KOPT-K1 (cell line): ENCODE results near the gene CYP4V2.
A peak's percentile ranks its signal among the peaks of the same experiment; 100 is the strongest.

ENCODE experiments used
- H3K27ac ChIP-seq: fragments of 200-600 bp; sonication (generic); 2 replicates; pipeline ENCODE4 v1.5.1; 2016; ENCODE audit warnings: antibody characterized with exemption, mild to moderate bottlenecking, low read depth, low read length; ENCODE audit not compliant: poor library complexity, severe bottlenecking
- H3K36me3 ChIP-seq: fragments of 200-600 bp; sonication (generic); 2 replicates; pipeline ENCODE4 v1.5.1; 2017; ENCODE audit warnings: antibody characterized with exemption, mild to moderate bottlenecking, low read length, moderate library complexity; ENCODE audit not compliant: insufficient read depth
- H3K9me3 ChIP-seq: fragments of 200-600 bp; sonication (generic); 2 replicates; pipeline ENCODE4 v1.5.1; 2017; ENCODE audit warnings: antibody characterized with exemption, low read length, mild to moderate bottlenecking; ENCODE audit not compliant: insufficient read depth, poor library complexity, severe bottlenecking

The CYP4V2 gene

DNA sequence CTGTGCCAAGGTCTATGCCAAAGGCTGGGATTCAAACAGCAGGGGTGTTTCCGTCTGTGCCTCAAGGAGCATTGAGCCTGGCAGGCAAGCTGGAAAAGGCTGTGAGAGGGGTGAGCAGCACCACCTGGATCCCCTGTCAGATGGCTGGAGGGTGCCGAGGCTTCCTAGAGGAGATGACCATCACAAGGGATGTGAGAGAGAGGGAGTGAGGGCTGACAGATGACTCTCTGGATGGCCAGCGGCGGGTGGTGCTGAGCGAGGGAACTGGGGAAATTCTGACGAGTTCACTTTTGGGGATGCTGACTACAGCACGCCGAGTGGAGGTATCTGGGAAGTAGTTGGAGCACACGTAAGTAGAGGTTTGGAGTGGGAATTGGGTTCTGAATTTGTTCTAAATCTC is 22.6 kb upstream of the CYP4V2 start:
- no peak overlapping the region for H3K27ac ChIP-seq
- no peaks in the 10 kb centered on the region for H3K36me3 ChIP-seq
- no peaks in the 10 kb centered on the region for H3K9me3 ChIP-seq

DNA sequence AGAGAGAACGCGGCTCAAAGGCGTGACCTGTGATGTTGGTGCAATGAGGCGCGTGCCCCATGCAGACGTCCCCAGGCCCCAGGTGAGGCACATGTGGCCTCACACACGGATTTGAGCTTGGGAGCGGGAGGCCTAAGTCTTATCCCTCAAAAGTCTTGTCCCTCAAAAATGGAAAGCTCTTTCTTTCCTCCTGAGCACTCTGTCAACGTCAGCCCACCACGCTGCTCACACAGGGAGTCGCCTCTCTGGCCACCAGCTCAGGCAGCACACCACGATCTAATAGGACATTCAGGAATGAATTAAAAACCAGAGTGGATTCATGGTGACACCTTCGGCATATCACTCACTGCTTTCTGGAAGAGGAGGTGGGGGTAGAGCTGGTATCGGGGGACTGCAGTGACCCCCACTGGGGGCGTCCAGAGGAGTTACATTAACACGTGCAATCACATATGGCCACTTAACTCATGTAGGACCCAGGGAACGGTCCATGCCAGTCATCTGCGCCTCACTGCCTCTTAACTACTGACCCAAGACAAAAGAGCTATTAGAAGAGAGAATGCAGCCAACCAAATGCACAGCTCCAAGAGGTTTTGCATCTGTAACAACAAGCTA is 21.9 kb upstream of the CYP4V2 start:
- Histone ChIP-seq H3K36me3 (no peaks in the 10 kb centered on the region), H3K9me3 (no peaks in the 10 kb centered on the region), H3K27ac (no peak overlapping the region)

DNA sequence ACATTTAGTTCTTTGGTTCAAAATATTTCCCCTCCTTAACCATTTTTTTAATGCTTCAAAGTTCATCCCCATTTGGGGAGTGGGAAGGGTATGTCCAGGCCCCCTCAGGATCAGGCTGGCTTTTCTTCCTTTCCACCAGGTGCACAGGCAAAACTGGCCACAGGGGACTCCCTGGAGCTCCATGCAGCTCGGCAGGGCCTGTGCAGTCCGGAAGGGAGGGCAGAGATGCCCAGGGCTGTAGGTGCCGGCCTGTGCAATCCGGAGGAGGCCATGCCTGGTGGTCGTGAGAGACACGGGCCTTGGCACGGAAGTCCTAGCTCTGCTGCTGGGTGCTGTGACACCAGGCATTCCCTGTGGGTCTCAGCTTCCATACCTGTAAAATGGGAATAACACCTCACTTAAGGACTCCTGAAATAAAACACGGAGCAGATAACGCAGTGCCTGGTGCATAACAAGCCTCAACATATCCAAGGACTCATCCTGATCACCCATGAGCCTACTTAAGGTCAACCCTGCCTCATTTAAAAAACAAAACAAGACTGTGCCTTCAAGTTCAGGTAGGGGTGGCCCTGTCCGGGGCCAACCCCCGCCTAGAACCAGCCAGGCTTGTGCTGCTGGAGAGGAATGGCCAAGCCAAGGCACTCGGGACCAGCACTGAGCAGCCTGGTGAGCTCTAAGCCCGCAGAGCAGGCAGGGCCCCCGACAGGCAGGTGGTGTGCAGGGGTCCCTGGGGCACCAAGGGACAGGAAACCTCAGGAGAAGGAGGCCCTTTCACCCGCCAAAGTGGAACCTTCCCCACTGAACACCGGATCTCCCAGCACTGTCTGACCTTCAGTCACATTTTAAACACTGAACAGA is 21.2 kb upstream of the CYP4V2 start:
- Histone ChIP-seq H3K27ac (no peak overlapping the region), H3K36me3 (no peaks in the 10 kb centered on the region), H3K9me3 (no peaks in the 10 kb centered on the region)

DNA sequence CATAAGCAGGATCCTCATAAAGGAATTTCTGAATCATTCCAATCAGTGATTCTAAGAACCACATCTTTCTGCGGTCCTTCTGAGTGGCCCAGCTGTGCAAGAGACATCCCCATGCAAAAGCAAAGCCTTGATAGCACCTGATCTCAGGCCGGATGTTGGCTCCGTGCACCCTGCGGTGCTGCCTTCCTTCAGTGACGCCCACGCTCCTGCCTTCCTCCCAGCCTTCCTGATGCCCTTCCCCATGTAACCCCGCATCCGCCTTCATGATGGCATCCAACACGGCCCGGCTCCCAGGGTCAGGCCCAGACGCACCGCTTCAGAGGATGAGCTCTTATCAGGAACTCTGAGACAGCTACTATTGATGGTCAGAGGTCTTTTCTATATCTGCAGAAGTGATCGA is 20.4 kb upstream of the CYP4V2 start:
- Histone ChIP-seq H3K9me3 (no peaks in the 10 kb centered on the region), H3K36me3 (no peaks in the 10 kb centered on the region), H3K27ac (no peak overlapping the region)

DNA sequence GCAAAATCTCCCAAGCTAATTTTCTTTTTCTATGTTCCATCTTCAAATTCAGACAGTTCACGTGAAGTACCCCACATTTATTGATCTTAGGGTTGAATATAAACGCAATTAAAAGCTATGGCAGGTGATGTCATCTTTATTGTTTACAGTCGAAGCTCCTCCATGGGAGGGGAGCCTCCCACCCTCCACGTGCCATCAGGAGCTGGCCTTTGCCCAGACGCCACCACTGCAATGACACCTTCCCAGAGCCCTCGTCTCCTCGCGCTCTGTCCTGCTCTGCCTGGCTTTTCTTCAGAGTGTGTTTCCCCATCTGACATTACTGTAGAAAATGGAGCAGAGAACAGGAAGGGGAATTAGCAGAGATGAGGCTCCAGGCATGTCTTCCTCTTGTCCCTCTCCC is 18.8 kb upstream of the CYP4V2 start:
- no peaks in the 10 kb centered on the region for H3K36me3 ChIP-seq
- H3K27ac ChIP-seq, result no peak overlapping the region
- no peaks in the 10 kb centered on the region for H3K9me3 ChIP-seq

DNA sequence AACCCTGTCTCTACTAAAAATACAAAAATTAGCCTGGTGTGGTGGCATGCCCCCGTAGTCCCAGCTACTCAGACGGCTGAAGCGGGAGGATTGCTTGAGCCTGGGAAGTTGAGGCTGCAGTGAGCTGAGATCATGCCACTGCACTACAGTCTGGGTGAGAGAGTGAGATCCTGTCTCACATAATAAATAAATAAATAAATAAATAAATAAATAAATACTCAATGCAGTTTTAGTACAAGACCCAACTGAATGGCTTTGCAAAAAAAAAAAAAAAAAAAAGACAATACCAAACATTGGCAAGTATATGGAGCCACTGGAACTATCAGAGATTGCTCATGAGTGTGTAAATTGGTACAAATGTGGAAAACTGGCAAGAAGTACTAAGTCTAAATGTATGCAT is 3.3 kb upstream of the CYP4V2 start:
- Histone ChIP-seq H3K9me3 (no peaks in the 10 kb centered on the region), H3K36me3 (no peaks in the 10 kb centered on the region), H3K27ac (no peak overlapping the region)

DNA sequence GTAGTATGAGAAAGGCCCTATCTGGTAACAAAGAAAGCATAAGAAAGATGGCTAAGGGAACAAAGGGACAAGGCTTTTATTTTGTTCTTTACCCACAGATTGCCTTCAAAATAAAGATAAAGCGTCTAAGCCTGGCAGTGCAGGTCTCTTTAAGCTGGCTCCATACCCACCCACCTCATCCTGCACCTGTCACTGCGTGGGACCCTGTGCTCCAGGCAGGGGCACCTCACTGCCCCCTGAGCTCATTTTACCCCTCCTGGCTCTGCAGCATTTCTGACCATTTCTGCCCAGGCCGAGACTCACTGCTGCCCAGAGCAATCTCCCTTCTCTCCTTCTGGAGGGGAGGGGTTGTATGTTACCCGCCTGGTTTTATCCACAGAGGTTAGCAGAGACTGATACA is 1.7 kb upstream of the CYP4V2 start:
- Histone ChIP-seq H3K27ac (peak overlapping the region; percentile 98), H3K36me3 (no peaks in the 10 kb centered on the region), H3K9me3 (no peaks in the 10 kb centered on the region)

DNA sequence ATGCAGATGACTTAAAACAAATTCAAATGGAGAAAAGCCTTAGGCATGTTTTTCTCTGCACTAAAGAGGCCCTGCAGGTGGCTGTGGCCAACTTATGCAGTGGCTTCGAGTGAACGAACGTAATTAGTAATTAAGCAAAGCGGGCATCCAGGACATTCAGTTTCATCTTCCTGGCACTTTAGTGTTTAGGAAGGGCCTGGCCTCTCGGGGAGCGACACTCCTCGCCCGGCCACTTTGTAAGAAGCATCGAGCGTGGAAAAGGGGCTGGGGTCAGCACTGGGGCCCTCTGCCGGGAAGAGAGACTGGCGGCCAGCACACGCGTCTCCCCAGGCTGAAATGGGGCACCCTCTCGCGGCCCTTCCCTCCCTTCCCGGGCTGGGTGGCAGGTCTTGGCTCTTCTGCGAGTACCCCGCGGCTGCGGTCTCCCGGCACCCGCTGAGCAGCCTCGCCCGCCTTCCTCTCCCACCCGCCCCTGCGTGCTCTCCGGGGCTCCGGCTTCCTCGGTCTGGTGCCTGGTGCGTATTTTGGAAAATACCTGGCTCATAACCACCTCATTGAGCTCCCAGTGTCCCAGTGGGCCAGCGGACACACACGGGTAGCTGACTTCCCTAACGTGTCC is 677 bp upstream of the CYP4V2 start:
- peak overlapping the region; percentile 98 for H3K27ac ChIP-seq
- peaks cover 9% of the 10 kb centered on the region; the same call in 1 of the 2 replicates for H3K36me3 ChIP-seq
- H3K9me3 ChIP-seq, result no peaks in the 10 kb centered on the region

DNA sequence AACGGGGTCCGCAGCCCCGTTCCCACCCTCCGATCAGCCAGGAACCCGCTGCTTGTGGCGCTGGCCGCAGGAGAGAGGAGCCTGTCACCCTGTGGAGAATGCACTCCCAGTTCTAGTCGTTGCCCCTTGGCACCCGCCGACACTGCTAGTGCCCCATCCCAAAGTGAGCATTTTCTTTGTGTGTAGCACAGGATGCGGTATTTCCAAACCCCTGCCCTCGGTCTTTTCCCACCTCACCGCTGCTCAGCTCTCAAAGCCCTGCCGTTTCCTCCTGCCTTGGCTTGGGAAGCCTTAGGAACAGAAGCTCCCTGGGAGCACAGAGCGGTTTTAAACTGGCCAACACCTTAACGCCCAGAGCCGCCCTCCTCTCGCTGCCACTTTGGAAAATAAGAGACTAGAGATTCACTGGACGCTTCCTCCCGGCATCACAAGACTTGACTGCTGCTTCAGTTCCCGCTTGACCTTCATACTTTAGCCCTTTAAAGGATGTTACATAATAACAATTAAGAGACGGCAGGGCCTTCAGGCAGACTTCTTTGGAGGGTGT is 772 bp downstream of the CYP4V2 start:
- peak overlapping the region; percentile 98 for H3K27ac ChIP-seq
- H3K9me3 ChIP-seq, result no peaks in the 10 kb centered on the region

DNA sequence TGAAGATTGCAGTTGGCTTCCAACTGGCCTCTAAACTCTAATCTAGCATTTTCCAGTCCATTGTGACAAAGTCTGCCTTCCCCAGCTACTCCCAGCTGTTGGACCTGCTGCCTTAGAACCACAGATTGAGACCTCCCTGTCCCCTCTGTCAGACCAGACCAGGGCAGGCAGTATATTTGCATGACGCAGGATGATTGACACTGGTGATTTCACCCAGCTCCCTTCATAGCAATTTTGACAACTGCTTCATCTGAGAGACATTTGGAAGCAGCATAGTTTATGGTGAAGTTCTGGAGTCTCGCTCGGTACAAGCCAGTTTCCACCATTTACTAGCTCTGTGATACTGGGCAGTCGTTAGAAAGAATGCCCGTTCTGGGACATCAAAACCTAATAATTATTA is 2.5 kb downstream of the CYP4V2 start:
- Histone ChIP-seq H3K27ac (no peak overlapping the region), H3K36me3 (peaks cover 22% of the 10 kb centered on the region), H3K9me3 (no peaks in the 10 kb centered on the region)

More for the DNA sequence above, 772 bp downstream of the CYP4V2 start:
- H3K36me3 ChIP-seq, result peaks cover 19% of the 10 kb centered on the region

DNA sequence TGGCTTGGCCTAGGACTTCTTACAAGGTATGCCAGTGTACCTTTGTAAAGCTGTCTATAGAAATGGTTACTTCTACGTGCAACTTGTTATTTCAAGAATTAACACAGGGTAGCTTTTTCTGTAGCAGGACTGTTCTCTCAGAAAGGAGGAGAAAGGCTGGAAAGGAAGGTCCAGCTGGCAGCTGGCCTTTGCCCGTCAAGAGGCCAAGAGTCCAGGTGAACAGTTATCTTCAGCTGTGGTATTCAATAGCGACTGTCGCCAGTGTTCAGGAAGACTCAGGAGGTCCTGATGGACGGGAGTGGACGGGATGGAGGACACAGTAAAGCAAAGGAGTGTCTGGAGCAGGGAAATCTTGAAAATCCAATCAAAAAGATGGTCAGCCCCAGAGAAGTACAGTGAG is 4.7 kb downstream of the CYP4V2 start:
- Histone ChIP-seq H3K36me3 (peaks cover 22% of the 10 kb centered on the region), H3K9me3 (no peaks in the 10 kb centered on the region), H3K27ac (no peak overlapping the region)

DNA sequence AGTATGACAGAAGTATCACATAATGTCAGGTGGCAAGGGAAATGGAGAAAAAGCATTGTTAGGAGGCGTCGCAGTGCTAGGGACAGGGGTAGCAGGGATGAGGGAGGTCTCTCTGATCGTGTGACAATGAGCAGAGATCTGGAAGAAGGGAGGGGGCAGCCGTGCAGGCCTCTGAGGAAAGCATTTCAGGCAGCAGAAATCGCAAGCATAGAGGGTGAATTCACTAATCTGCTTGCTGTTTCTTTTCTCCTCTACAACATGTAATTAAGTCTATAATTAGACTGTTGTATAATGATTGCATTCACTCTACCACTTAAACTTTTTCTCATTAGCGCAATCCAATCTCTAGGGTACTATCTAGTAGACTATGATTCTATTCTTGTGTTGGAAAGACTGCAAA is 9.1 kb downstream of the CYP4V2 start:
- Histone ChIP-seq H3K9me3 (no peaks in the 10 kb centered on the region), H3K27ac (no peak overlapping the region), H3K36me3 (peaks cover 25% of the 10 kb centered on the region)

DNA sequence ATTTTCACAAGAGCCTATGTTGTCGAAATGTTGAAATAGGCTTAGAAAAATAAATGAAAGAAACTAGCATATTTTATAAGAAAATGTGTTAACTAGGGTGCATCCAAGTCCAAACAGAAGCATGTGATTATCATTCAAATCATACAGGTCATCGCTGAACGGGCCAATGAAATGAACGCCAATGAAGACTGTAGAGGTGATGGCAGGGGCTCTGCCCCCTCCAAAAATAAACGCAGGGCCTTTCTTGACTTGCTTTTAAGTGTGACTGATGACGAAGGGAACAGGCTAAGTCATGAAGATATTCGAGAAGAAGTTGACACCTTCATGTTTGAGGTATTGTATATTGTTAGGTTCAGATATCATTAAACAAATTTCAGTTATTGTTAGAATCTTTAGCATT is 9.6 kb downstream of the CYP4V2 start:
- H3K9me3 ChIP-seq, result no peaks in the 10 kb centered on the region
- H3K27ac ChIP-seq, result no peak overlapping the region
- peaks cover 21% of the 10 kb centered on the region for H3K36me3 ChIP-seq

DNA sequence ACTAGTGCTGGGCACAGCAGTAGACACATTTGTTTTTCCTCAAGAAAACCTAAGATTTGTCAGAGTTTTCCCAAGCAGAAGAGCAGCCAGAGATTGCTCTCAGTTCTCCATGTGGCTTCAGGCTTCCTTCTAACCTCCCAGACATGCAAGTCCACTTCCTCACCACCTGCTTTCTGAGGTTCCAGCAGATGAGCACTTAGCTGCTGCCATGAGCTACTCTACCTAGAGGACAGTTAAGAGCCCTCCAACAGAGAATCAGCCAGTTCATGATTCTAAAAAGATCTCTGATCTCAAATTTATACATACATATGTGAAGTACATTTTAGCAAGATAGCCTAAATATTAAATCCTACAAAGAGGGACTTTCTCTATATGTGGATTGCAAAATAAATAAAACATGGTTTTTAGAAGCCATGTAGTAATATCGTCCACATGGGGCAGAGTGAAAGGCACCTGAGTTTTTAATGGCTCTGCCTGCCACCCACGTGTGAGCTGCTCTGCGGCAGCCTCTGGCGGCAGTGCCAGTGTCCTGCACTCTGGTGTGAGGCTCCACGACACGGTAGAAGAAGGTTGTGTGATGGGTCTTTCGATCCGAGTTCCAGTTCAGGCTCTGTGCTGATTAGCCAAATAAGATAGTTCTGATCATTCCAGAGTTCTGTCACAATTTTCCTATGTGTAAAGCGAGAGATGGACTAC is 10.3 kb downstream of the CYP4V2 start:
- peaks cover 18% of the 10 kb centered on the region; the same call in 1 of the 2 replicates for H3K36me3 ChIP-seq
- no peak overlapping the region for H3K27ac ChIP-seq

More for the DNA sequence above, 10.3 kb downstream of the CYP4V2 start:
- no peaks in the 10 kb centered on the region for H3K9me3 ChIP-seq
